Osteocyte (in vitro differentiated cells): Measurements from ENCODE around the gene YJEFN3. TPM values are rescaled to one million over a fixed set of nuclear protein-coding genes. Genes with fewer than 3 reads are reported as not detected.

Source experiments
- DNase-seq: peaks from one replicate; pipeline ENCODE4 v3.0.0; 2021; ENCODE audit warnings: mixed read lengths; ENCODE audit not compliant: unreplicated experiment; ENCODE audit errors: extremely low spot score
- H3K27ac Mint-ChIP-seq: one replicate; pipeline ENCODE4 v1.8.0; 2021; ENCODE audit warnings: mild to moderate bottlenecking, mixed read lengths; ENCODE audit not compliant: unreplicated experiment
- H3K27me3 Mint-ChIP-seq: one replicate; pipeline ENCODE4 v1.8.0; 2021; ENCODE audit warnings: mixed read lengths; ENCODE audit not compliant: unreplicated experiment
- H3K36me3 Mint-ChIP-seq: one replicate; pipeline ENCODE4 v1.8.0; 2021; ENCODE audit warnings: mixed read lengths; ENCODE audit not compliant: unreplicated experiment
- H3K4me1 Mint-ChIP-seq: one replicate; pipeline ENCODE4 v1.8.0; 2021; ENCODE audit warnings: mixed read lengths; ENCODE audit not compliant: unreplicated experiment
- H3K4me3 Mint-ChIP-seq: one replicate; pipeline ENCODE4 v1.8.0; 2021; ENCODE audit warnings: mild to moderate bottlenecking, moderate library complexity, mixed read lengths; ENCODE audit not compliant: unreplicated experiment
- H3K9me3 Mint-ChIP-seq: one replicate; pipeline ENCODE4 v1.8.0; 2021; ENCODE audit warnings: mixed read lengths; ENCODE audit not compliant: unreplicated experiment
- total RNA-seq: library from RNA; stranded (reverse); gene quantifications from 2 replicates; pipeline ENCODE4 v1.2.1, GENCODE V29; 2021
- TF ChIP-seq, protein P1 (sequence below): fragments of 200-600 bp; sonication (generic); IDR thresholded peaks from 2 replicates; pipeline ENCODE4 v1.5.0; 2021; ENCODE audit warnings: antibody characterized with exemption, mild to moderate bottlenecking, moderate library complexity

YJEFN3 gene
- total RNA-seq, 1 donor from 2014 or later, result 6.1 TPM

DNA sequence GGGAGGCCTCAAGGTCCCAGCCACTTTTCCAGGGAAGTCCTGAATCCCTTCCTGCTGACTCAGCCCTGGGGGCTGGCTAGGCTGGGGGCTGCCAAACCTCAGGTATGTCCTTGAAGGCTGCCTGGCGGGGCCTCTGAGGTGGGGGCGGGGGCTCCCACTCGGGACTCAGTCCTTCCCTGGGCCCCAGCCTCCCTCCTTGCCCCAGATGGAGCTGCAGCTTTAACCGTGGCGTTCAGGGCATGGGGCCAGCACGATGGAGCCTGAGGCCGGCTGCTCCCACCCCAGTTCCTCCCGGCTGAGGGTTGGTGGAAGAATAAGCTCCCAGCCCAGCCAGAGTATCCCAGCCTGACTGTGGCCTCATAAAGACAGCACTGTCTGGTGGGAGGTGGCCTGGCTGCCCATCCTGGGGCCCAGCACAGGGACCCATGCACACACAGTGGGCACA is 21.8 kb downstream of the YJEFN3 start:
- Mint-ChIP-seq H3K27ac (no peak overlapping the region), H3K36me3 (no peaks in the 10 kb centered on the region), H3K4me1 (peaks cover 23% of the 10 kb centered on the region), H3K4me3 (no peak overlapping the region), H3K27me3 (no peaks in the 10 kb centered on the region), H3K9me3 (no peaks in the 10 kb centered on the region)
- TF ChIP-seq, protein P1, sequence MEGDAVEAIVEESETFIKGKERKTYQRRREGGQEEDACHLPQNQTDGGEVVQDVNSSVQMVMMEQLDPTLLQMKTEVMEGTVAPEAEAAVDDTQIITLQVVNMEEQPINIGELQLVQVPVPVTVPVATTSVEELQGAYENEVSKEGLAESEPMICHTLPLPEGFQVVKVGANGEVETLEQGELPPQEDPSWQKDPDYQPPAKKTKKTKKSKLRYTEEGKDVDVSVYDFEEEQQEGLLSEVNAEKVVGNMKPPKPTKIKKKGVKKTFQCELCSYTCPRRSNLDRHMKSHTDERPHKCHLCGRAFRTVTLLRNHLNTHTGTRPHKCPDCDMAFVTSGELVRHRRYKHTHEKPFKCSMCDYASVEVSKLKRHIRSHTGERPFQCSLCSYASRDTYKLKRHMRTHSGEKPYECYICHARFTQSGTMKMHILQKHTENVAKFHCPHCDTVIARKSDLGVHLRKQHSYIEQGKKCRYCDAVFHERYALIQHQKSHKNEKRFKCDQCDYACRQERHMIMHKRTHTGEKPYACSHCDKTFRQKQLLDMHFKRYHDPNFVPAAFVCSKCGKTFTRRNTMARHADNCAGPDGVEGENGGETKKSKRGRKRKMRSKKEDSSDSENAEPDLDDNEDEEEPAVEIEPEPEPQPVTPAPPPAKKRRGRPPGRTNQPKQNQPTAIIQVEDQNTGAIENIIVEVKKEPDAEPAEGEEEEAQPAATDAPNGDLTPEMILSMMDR, result no peak
- no peak for DNase-seq

DNA sequence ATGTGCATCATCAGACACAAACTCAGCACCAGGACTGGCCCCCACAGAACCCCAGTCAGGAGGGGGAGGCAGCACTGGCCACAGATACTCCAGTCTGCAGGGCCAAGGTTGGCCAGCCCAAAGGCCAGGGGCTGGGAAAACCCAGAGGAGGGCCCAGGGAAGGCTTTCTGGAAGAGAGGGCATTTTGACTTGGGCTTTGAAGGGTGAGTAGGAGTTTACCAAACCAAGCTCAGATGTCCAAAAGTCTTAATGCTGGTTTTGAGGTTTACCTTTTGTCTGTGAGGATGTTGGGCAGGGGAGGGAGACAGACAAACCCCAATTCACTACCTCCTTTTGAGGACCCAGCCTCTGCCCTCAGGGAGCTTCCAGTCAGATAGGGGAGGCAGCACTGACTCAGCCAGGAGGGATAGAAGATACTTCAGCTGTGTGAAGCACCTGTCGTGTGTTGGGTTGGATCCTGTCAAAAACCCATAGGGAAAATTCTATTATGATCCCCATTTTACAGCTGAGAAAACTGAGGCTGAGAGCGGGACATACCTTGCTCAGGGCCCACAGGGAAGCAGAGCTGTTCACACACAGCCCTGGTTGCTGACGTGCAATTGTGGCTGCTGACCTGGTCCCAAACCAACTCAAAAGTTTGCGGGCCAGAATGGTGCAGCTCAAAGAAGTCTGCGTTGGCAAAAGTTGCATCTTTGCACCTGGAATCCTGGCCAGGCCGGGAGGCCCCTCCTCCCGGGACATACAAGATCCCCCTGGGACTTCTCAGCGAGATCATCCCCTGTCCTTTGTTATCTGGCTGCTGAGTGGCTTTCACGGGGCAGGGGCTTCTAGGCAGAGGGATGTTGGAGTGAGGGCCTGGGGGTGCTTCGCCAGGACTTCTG is 22.5 kb downstream of the YJEFN3 start:
- no peaks in the 10 kb centered on the region for H3K9me3 Mint-ChIP-seq
- no peaks in the 10 kb centered on the region for H3K27me3 Mint-ChIP-seq
- TF ChIP-seq, protein P1, result no peak
- no peaks in the 10 kb centered on the region for H3K36me3 Mint-ChIP-seq
- no peak overlapping the region for H3K4me3 Mint-ChIP-seq
- peaks cover 23% of the 10 kb centered on the region for H3K4me1 Mint-ChIP-seq
- no peak for DNase-seq
- H3K27ac Mint-ChIP-seq, result peak overlapping the region; percentile 47

DNA sequence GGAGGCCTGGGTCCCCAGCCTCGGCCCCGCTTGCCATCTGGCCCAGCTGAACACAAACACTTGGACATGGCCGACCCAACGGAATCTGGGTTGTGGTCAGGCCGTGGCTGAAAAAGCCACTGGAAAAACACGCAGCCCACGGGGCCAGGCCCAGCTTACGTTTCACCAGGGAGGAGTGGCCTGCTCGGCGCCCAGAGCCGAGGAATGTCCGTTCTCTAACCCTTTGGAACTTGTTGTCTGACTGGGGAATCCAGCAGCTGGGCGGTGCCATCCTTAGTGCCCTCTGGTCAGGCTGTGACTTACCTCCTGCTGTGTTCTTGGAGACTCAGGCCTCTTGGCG is 23.1 kb downstream of the YJEFN3 start:
- TF ChIP-seq, protein P1, result no peak
- Mint-ChIP-seq H3K9me3 (no peaks in the 10 kb centered on the region), H3K27me3 (no peaks in the 10 kb centered on the region), H3K4me1 (peaks cover 23% of the 10 kb centered on the region), H3K36me3 (no peaks in the 10 kb centered on the region), H3K27ac (peak overlapping the region; percentile 47), H3K4me3 (no peak overlapping the region)
- no peak for DNase-seq

DNA sequence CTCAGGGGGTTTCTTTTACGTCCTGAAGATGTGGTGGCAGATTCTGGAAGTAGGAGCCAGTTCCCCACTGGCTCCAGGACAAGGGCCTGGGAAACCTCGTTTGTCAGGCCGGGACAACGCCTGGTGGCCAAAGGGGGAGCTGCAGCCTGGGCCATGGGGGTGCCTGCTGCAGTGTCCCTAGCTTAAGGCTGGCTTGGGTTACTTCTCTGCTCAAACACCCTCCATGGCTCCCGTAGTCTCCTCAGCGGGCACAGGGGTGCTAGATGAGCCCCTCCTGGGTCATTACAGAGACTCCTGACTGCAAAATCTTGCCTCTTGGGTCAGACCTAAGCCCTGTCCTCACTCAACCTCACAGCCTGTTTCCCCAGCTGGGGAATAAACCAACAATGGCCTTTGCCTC is 24.1 kb downstream of the YJEFN3 start:
- Mint-ChIP-seq H3K27me3 (no peaks in the 10 kb centered on the region), H3K4me1 (peaks cover 23% of the 10 kb centered on the region), H3K36me3 (no peaks in the 10 kb centered on the region), H3K9me3 (no peaks in the 10 kb centered on the region), H3K27ac (no peak overlapping the region), H3K4me3 (no peak overlapping the region)
- TF ChIP-seq, protein P1, result peak; percentile 54
- DNase-seq, result no peak

- Mint-ChIP-seq H3K27me3 (no peaks in the 10 kb centered on the region), H3K27ac (no peak overlapping the region), H3K4me1 (peaks cover 23% of the 10 kb centered on the region), H3K9me3 (no peaks in the 10 kb centered on the region), H3K36me3 (no peaks in the 10 kb centered on the region), H3K4me3 (no peak overlapping the region)
- no peak for DNase-seq
- TF ChIP-seq, protein P1, result no peak
These were observed 25.0 kb downstream of the YJEFN3 start for GRCh38 chr19:19553670-19554069.
